22Rv1 (cell line): Measurements from ENCODE around the gene PRPSAP1.

Source experiments
- ZFX ChIP-seq: fragments of 450-650 bp; IDR thresholded peaks from 2 replicates; pipeline ENCODE4 v1.6.1; 2017; ENCODE audit warnings: antibody characterized with exemption, borderline replicate concordance
- TF ChIP-seq, protein P1 (sequence below): fragments of 450-650 bp; IDR thresholded peaks from 2 replicates; pipeline ENCODE4 v1.5.1; 2017; ENCODE audit warnings: mild to moderate bottlenecking

GRCh38 chr17:76279742-76280287 is 73.9 kb downstream of the PRPSAP1 start:
- TF ChIP-seq, protein P1, sequence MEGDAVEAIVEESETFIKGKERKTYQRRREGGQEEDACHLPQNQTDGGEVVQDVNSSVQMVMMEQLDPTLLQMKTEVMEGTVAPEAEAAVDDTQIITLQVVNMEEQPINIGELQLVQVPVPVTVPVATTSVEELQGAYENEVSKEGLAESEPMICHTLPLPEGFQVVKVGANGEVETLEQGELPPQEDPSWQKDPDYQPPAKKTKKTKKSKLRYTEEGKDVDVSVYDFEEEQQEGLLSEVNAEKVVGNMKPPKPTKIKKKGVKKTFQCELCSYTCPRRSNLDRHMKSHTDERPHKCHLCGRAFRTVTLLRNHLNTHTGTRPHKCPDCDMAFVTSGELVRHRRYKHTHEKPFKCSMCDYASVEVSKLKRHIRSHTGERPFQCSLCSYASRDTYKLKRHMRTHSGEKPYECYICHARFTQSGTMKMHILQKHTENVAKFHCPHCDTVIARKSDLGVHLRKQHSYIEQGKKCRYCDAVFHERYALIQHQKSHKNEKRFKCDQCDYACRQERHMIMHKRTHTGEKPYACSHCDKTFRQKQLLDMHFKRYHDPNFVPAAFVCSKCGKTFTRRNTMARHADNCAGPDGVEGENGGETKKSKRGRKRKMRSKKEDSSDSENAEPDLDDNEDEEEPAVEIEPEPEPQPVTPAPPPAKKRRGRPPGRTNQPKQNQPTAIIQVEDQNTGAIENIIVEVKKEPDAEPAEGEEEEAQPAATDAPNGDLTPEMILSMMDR, result peak; percentile 66
- TF ChIP-seq ZFX, result no peak
